Measurements from ENCODE around the gene ELANE.

Gene ELANE

DNA sequence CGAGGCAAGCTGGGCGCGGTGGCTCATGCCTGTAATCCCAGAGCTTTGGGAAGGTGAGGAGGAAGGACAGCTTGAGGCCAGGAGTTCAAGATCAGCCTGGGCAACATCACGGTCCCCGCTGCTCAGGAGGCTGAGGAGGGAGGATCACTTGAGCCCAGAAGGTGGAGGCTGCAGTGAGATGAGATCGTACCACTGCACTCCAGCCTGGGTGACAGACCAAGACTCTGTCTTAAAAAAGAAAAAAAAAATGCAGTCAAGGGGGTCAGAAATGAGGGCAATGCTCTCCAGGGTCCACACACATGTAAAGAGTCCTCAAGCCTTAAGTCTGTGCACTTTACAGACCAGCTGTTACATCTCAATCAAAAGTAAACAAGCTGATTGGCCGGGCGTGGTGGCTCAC is 52.4 kb downstream of the ELANE start:
- H3K27ac ChIP-seq: no peak overlapping the region
- TF ChIP-seq, protein P1, sequence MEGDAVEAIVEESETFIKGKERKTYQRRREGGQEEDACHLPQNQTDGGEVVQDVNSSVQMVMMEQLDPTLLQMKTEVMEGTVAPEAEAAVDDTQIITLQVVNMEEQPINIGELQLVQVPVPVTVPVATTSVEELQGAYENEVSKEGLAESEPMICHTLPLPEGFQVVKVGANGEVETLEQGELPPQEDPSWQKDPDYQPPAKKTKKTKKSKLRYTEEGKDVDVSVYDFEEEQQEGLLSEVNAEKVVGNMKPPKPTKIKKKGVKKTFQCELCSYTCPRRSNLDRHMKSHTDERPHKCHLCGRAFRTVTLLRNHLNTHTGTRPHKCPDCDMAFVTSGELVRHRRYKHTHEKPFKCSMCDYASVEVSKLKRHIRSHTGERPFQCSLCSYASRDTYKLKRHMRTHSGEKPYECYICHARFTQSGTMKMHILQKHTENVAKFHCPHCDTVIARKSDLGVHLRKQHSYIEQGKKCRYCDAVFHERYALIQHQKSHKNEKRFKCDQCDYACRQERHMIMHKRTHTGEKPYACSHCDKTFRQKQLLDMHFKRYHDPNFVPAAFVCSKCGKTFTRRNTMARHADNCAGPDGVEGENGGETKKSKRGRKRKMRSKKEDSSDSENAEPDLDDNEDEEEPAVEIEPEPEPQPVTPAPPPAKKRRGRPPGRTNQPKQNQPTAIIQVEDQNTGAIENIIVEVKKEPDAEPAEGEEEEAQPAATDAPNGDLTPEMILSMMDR (IDR thresholded peaks at IDR 0.05): no peak
- no peak overlapping the region for H3K4me3 ChIP-seq
- no peak for DNase-seq (ENCODE audit: low spot score)
